Measurements from ENCODE around the gene DCLRE1A. TPM values are rescaled to one million over a fixed set of nuclear protein-coding genes. Genes with fewer than 3 reads are reported as not detected.
"Not testable (repeated sequence)": the region's sequence is repeated elsewhere in the genome, so short reads cannot be mapped to it uniquely, and the experiment has no call there.

The DCLRE1A gene
- total RNA-seq, 6 donors from 2014 or later: 4.0 to 12.4 (median 6.0) TPM

DNA sequence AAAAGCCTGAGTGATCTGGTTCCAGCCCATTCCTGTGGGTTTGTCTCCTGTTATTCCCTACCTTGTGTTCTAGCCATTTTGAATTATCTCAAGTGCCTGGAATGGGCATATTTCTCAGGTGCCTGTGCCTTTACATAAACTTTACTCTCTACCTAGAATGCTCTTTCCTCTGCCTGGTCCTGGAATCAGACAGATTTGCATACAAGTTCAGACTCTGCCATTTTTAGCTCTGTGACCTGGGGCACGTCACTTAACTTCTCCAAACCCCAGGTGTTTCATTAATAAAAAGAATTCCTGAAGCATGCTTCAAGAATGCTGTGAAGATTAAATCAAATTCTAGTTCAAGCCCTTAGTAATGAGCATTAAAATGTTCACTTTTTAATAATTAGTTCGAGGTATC, 7.8 kb downstream of the DCLRE1A start:
- peaks cover 0 to 4% (median under 1%) of the 10 kb centered on the region in 4 donors for H3K4me1 ChIP-seq
- H3K4me3 ChIP-seq: no peak overlapping the region
- ATAC-seq (ENCODE audit: low FRiP score in 2 of 2) (no peak), DNase-seq (no peak)
- H3K27ac ChIP-seq: no peak overlapping the region
- no peaks in the 10 kb centered on the region for H3K9me3 ChIP-seq
- H3K36me3 ChIP-seq: peaks cover 0 to 23% (median 4%) of the 10 kb centered on the region in 4 donors
- H3K27me3 ChIP-seq: no peaks in the 10 kb centered on the region
- 94 to 95% methylated on average over 2 of the region's 2 CpGs for WGBS, 2 donors
- no peak for TF ChIP-seq POLR2A (IDR thresholded peaks at IDR 0.05)
- TF ChIP-seq EP300 (IDR thresholded peaks at IDR 0.05): no peak
- TF ChIP-seq, protein P1, sequence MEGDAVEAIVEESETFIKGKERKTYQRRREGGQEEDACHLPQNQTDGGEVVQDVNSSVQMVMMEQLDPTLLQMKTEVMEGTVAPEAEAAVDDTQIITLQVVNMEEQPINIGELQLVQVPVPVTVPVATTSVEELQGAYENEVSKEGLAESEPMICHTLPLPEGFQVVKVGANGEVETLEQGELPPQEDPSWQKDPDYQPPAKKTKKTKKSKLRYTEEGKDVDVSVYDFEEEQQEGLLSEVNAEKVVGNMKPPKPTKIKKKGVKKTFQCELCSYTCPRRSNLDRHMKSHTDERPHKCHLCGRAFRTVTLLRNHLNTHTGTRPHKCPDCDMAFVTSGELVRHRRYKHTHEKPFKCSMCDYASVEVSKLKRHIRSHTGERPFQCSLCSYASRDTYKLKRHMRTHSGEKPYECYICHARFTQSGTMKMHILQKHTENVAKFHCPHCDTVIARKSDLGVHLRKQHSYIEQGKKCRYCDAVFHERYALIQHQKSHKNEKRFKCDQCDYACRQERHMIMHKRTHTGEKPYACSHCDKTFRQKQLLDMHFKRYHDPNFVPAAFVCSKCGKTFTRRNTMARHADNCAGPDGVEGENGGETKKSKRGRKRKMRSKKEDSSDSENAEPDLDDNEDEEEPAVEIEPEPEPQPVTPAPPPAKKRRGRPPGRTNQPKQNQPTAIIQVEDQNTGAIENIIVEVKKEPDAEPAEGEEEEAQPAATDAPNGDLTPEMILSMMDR (IDR thresholded peaks at IDR 0.05): no peak
- TF ChIP-seq POLR2AphosphoS5 (IDR thresholded peaks at IDR 0.05): no peak

DNA sequence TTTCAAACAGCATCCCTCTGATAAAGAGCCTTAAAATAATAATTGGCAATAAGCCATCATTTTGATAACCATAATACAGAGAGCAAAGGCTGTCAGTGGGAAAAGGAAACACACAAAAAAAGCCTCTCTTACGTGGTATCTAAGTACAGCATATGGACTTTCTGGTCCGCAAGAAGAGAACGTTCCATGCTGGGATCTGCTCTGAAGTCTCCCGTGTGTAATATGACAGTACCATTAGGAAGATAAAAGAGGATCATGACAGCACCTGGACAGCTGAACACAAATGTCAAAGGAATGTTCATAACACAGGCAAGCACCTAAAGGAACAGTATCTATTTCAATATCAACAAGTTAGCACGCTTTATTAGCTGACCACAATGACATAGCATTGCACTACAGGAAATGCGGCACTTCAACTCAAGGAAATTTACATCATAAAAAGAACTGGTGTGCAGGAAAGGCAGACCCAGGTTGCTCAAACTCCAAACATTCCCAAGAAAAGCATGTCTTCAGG, 9.9 kb downstream of the DCLRE1A start:
- H3K9me3 ChIP-seq: no peaks in the 10 kb centered on the region
- DNase-seq: no peak
- WGBS, 2 donors: 48 to 54% methylated on average over 6 of the region's 6 CpGs
- no peak for ATAC-seq (ENCODE audit: low FRiP score in 2 of 2)
- H3K4me3 ChIP-seq: no peak overlapping the region
- no peaks in the 10 kb centered on the region for H3K27me3 ChIP-seq
- peaks cover 0 to 27% (median 4%) of the 10 kb centered on the region in 4 donors for H3K36me3 ChIP-seq
- H3K27ac ChIP-seq: no peak overlapping the region
- no peaks in the 10 kb centered on the region for H3K4me1 ChIP-seq
- TF ChIP-seq EP300 (IDR thresholded peaks at IDR 0.05): no peak
- TF ChIP-seq POLR2A (IDR thresholded peaks at IDR 0.05): no peak
- TF ChIP-seq, protein P1 (IDR thresholded peaks at IDR 0.05): no peak
- no peak for TF ChIP-seq POLR2AphosphoS5 (IDR thresholded peaks at IDR 0.05)

DNA sequence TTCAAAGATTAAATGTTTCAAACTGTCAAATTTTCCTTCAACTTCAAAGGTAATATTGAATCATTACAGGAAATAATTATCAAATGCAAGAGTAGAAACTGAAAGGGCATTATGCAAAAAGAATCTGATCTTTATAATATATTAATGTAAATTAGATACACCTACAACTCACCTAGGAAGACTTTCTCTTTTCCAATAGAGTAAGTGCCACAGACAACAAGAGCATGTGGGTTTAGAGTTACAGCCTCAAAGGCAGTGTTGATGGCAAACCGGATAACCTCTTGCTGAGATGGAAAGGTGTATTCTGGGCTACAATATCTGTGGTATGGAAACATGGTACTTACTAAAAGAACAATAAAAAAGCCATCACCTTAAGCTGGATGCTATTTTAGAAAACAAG, 11.7 kb downstream of the DCLRE1A start:
- H3K4me1 ChIP-seq: no peaks in the 10 kb centered on the region
- no peak overlapping the region for H3K27ac ChIP-seq
- TF ChIP-seq POLR2A (IDR thresholded peaks at IDR 0.05) (no peak), EP300 (IDR thresholded peaks at IDR 0.05) (no peak), POLR2AphosphoS5 (IDR thresholded peaks at IDR 0.05) (no peak)
- TF ChIP-seq, protein P1 (IDR thresholded peaks at IDR 0.05): no peak
- ATAC-seq (ENCODE audit: low FRiP score in 2 of 2) (no peak), DNase-seq (no peak)
- H3K4me3 ChIP-seq: no peak overlapping the region
- WGBS, 2 donors: 91 to 93% methylated on average over 1 of the region's 1 CpG
- H3K9me3 ChIP-seq: no peaks in the 10 kb centered on the region
- no peaks in the 10 kb centered on the region for H3K27me3 ChIP-seq
- H3K36me3 ChIP-seq: peaks cover 0 to 27% (median 4%) of the 10 kb centered on the region in 4 donors

DNA sequence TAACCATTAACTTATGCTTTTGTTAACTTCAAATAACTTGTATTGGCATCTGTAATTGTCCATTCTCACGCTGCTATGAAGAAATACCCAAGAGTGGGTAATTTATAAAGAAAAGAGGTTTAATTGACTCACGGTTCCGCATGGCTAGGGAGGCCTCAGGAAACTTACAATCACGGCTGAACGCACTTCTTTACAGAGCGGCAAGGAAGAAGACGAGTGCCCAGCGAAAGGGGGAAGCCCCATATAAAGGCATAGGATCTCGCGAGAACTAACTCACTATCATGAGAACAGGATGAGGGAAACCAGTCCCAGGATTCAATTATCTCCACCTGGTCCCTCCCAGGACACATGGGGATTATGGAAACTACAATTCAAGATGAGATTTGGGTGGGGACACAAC, 25.3 kb downstream of the DCLRE1A start:
- ATAC-seq (ENCODE audit: low FRiP score in 2 of 2); H3K36me3 ChIP-seq; H3K4me1 ChIP-seq; H3K27me3 ChIP-seq; H3K9me3 ChIP-seq; H3K27ac ChIP-seq; H3K4me3 ChIP-seq; DNase-seq: not testable (repeated sequence)
- 92 to 96% methylated on average over 10 of the region's 10 CpGs for WGBS, 2 donors

DNA sequence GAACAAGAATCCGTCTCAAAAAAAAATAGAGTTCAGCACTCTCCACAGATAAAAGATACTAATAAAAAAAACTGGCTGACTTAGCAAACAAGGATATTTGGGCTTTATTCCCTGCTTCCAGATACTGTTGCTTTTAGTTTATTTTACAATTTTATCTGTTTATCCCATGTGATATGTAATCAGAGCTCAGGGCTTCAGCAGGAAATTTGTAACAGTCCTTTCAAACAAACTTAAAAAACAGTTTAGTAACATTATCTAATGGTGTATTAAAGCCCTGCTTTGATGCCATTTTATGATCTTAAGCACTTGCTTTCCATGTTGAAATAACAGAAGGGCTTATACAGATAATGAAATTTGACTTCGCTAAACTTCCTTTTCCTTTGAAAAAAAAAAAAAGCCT, 28.1 kb downstream of the DCLRE1A start:
- WGBS, 2 donors: 48 to 69% methylated on average over 2 of the region's 2 CpGs

More for the DNA sequence above, 28.1 kb downstream of the DCLRE1A start:
- no peaks in the 10 kb centered on the region for H3K27me3 ChIP-seq
- no peak for ATAC-seq (ENCODE audit: low FRiP score in 2 of 2)
- no peak overlapping the region for H3K27ac ChIP-seq
- H3K9me3 ChIP-seq: no peaks in the 10 kb centered on the region
- TF ChIP-seq POLR2AphosphoS5 (IDR thresholded peaks at IDR 0.05) (no peak), POLR2A (IDR thresholded peaks at IDR 0.05) (no peak), EP300 (IDR thresholded peaks at IDR 0.05) (no peak)
- TF ChIP-seq, protein P1 (IDR thresholded peaks at IDR 0.05): no peak
- H3K36me3 ChIP-seq: no peaks in the 10 kb centered on the region
- no peaks in the 10 kb centered on the region for H3K4me1 ChIP-seq
- H3K4me3 ChIP-seq: no peak overlapping the region
- DNase-seq: no peak

Measured in upper lobe of left lung (tissue), 6 donors.